CD4-positive, alpha-beta T cell treated with Interleukin-15 for 4 hours (primary cell): ENCODE measurements around the gene NEB.

Experiments used
- DNase-seq: peaks from one replicate; pipeline ENCODE4 v3.0.0-alpha.2; 2020; ENCODE audit warnings: low spot score

NEB gene

DNA sequence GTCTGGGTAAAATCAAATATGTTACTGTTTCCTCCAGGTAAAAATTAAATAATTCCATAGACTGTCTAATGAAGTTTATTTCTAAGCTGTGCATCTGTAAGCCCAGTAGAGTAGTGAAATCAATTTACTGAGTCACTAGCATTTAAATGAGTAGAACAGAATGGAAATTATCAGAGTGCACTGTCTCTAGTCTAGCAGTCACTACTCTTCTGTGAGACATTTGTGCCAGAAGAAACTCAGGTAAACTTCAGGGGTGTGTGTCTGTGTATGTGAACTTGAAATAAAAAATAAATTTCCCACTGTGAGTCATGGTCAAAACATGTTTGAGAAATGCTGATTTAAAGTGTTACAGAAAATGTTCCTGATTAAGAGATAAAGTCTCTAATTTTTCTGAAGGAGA is 178.2 kb downstream of the NEB start:
- DNase-seq = no peak

DNA sequence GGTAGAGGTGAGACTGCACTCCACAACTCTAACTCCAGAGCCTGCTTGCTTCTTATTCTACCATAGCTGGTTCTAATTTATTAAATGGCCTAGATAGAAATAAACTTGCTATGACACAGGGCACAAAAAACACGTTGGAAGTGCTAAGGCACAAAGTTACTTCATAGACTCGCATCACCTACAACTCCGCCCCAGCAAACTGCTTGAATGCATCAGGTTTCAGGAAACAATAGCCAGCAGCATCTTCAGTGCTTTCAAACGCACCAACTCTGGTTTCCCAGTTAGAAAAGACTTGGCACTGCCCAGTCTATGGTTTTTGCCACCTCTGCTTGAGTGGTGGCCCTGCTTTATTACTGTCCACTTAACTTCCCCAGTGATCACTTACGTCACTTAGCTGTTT is 182.0 kb downstream of the NEB start:
- DNase-seq = no peak

DNA sequence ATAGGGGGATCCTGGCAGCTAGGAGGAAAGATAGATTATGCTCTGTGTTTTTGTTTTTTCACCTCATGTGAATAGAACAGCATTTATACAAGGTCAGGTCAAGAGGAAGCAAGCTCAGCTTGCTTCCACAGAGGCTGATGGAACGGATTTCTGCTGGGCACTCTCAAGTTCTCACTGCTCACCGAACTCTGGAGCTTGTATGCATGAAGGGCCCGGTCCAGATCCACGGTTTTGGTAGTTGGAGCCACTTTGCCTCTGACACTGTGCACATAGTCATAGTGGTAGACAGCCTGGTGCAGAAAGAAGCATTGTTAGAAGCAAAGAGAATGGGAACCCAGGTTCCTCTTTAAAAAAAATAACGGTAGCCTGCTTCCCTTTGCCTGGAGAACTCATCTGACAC is 182.7 kb downstream of the NEB start:
- no peak for DNase-seq

DNA sequence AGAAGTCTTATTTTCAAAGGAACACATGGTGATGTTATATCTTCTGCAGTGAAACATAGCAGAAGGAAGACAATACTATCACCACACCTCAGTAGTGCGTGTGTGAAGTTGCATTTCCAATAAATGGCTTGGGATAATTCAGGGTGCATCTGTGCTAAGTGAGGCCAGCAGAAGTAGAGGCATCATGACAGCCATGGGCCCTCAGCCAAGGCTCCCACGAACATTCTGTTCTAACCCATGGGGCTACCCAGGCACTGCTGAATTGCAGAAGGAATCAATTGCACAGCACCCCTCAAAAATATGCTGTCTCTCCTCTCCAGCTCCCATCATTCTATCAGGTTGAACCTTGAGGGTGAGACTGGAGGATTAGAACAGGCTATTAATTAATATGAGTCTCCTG is 185.1 kb downstream of the NEB start:
- DNase-seq = no peak

DNA sequence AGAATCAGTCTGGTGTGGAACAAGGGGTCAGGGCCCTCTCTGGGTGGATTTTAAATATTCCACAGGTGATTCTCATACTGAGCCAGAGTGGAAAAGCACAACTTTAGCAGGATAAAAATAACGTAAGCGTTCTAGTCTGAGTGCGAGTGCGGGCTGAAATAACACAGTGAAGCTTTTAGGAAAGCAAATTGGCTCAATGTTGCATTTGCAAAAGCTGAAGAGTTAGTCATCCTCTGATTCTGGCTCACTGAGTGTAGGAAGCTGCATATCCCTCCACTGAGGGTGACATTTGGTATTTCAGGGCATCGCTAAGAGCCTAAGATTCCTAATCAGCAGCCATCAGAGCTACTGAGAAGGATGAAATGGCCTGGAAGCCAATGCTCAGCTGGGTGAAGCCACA is 189.8 kb downstream of the NEB start:
- no peak for DNase-seq

DNA sequence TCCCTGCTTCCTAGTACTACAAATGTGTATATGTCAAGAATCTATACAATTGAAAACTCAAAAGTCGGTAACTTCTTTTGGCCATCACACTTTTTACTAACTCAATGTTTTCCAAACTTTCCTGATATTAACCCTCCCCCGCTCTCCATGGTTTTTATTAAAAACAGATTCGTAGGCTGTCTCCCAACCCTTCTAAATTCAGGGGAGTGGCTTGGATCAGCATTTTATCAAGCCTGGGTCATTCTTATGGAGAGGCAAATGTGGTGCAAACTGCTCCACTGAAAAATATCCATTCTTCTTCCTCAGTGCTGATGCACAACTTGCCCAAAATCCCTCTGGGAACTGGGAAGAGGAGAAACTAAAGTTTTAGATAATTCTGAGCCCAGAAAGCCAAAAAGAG is 190.4 kb downstream of the NEB start:
- DNase-seq = no peak

DNA sequence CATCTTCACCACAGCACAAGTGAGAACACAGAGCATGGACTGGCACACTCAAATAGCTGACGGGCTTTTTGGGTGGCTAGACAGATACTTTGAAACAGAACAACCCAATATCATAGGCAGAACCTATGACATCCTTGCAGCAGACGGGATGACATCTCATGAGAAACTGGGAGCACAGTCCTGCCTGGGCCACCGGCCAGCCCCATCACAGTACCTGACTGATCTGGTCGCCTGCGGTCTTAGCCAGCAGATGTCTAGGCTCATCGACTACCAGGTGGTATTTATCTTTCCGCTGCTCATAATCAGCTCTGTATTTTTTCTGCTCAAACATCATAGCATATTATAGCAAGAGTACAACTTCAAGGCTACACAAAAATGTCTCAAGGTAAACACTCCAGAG is 200.3 kb downstream of the NEB start:
- no peak for DNase-seq

DNA sequence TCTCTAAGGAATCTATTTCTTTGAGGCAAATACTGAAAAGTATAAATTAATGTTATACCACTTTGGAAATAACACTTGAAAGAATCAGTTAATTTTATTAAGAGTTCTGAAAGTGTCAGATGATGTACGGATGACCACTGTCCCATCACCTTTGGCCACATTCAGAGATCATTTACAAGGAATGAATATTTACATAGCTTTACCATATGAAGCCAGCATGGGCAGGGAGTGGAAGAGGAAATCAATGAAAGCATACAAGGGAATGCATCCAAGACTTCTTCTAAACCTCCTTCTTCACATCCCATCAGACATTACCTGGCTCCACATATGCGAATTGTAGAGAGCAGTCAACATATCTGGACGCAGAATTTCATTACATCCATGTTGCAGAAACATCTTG is 201.1 kb downstream of the NEB start:
- DNase-seq = no peak

DNA sequence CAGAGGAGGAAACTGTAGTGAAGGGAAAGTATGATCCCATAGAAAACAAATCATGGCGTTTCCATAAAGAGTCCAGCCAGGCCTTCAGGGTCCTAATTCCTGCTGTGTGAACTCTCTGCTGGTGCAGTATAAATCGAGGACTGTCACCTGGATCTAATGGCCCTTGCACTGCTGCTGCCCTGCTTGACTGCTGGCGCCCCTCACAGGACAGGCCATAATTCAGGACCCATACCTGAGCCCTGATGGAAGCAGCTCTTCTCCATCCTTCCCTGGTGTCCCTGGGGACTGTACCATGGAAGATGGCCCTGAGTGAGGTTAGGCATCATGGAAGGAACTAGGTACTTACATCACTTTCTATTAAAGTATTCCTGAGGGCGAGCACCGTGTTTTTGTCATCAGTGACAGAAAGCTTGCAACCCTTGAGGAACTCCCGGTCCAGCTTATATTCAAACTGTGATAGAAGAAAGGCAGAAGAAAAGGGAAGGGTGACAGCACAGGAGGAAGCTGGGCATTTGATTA is 207.6 kb downstream of the NEB start:
- DNase-seq = no peak

DNA sequence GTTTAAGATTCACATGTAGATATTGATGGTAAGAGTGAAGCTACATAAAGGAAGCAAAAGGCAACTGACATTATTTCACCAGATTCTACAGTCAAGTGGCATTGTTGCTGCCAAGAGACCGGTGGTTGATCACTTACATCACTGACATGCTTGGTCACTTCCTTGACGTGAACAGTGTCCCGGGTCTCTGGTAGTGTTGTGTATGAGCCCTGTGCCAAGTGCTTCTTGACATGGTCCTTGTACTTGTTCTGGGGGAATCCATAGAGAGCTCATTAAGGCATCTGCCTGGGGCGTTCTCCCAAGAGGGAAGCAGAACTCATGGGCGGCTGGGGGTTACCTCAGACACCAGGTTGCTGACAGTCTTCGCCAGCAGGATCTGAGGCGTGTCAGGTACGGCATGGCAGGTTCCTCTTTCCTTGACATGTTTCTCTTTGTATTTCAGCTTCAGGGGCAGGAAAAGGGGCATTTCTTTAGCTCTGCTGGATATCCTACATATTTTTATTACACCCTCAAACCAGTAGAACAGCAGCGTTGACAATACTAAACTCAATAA is 208.4 kb downstream of the NEB start:
- no peak for DNase-seq

DNA sequence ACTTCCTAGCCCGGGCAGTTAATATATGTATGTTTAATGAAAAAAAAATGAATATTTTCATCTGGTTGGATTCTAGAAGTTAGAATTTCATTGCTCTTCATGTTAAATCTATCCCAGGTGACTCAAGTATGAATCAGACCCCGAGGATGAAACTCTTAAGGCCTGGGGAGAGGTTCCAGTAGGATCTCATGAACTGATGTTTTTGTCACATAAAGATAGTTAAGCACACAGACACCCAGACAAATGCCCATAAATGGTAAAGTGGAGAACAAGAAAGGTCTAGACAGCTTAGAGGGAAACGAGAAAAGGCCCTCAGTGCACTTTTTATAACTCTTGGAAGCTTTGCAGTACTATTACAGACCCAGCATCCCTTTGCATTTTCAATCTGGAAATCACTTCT is 210.4 kb downstream of the NEB start:
- no peak for DNase-seq

DNA sequence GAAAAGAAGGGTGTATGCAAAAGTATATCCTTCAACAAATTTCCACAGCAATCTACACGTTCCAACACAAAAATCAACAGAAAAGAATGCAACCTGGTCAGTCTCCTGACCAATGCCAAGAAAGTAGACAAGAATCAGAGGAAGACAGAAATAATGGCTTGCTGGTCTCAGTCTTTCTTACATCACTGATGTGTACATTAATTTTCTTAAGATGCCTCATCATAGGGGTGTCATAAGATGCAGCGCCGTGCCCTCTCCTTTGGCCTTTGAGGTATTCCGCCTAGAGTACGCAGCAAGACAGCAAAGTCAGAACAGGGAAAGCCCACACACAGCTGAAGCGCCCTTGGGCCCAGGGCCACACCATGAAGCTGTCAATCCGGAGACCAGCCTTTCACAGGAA is 211.7 kb downstream of the NEB start:
- no peak for DNase-seq

DNA sequence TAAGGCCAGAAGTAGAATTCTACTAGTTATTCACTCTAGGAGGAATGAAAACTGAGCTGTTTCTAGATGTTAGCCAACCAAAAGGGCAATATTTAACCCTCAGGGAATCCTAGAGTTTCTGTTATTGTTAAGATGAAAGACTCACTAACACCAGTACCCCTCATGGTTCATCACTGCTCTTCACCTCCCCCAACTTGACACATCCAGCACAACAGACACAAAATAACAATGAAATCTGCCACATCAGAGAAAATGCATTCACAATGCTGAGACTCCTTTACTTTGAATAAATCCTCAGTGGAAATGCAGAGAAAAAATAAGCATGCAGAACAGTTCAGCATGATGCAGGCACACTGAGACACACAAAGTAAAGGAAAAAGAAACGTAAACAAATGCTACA is 213.3 kb downstream of the NEB start:
- no peak for DNase-seq

DNA sequence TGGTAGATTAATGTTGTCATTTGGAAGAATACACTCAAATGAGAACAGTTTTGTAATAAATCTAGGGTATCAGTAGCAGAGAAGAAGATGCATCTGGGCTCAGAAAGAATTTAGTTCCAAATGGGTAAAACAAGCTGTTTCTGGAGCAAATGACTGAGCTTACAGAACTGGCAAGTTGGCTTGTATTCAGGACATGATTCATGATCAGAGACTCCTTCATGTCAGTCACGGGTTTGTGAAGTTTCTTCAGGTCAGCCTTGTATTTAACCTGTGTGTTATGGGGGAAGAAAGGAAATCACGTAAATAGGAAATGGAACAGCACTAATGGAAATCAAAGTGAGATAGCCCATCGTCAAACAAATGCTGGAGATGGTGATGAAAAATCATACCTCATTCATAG is 215.5 kb downstream of the NEB start:
- no peak for DNase-seq

DNA sequence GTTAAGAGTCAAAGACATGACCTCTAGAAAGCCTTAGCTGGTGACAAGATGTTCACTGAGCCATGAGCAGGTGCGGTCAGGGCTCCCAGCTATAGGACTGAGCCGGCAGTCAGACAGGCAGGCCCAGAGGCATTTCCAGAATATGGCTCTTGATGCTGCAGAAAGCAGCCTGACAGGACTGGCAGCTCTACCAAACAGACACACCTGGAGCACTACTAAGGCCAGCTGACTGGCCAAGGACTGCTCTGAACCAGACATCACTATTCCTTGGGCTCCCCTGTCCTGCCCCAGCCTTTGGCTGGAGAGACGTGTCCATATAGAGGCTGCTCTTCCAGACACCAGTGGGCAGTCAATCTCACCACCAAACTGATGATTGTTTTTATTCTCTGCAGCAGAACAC is 225.8 kb downstream of the NEB start:
- no peak for DNase-seq

DNA sequence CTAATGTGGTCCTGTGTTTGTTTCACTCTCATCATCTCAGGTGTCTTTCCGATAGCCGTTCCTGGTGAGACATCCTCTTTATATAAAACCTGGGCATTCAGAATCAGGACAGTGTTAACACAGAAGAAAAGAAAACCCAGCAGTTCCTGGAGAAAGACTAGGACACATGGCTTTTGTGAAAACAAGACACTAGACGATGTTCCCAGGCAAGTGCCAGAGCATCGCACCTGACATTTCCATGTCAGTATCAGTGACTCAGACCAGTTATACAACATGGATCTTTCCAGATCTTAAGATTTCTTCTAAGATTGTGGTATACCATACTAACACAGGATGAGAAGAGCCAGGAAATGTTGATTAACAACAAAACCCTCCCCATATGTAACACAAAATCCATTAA is 228.1 kb downstream of the NEB start:
- DNase-seq = no peak

DNA sequence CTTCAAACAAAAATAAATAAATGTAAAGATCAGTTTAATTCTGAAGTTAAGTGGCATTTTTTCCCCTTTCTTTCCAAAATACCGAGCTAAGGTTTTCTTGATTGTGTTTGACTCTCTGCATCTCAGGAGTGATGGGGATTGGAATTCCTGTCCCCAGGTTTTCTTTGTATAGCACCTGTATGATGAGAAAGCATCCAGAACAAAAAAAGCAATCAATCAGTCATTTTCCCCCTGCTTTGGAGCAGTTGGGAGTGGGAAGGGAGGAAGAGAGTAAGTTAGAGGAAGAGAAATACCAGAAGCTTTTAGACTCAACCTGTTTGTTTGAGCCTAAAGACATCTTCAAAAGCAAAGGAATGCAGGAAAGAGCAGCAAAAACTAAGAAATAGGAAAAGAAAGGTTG is 236.1 kb downstream of the NEB start:
- no peak for DNase-seq

DNA sequence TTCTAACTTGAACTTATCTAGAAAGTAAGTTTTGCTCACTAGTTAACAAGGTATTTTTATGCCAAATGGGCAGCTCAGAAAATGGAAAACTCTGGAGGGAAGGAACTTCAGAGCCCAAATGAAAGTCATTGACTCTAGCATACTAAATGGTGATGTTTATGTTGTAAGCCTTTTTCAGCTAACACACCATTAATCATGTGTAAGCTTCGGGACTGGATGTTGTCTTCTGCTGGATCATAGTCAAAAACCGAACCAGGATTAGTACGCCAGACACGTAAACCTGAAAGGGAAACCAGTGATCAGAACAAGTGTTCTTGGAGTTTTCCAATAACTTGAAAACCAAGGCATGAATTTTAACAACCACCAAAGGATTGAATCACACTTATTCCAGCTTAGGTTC is 242.8 kb downstream of the NEB start:
- DNase-seq = no peak

DNA sequence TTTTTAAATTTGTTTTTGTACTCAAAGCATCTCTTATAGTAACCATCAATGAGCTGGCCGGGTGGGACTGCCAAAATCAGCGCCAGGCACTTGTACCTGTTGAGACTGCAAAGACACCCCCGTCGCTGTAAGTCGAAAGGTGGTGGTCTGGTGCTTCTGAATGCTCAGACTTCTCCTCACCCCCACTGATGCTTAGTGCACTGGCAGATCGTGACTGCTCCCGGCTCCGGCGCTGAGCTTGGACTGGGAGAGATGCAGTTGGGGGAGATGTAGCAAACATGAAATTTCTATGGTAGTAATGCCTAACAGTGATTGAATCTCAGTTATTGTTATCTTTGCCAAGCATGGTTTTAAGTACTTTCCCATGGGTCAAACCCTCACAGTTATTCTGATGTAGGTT is 244.0 kb downstream of the NEB start:
- no peak for DNase-seq

DNA sequence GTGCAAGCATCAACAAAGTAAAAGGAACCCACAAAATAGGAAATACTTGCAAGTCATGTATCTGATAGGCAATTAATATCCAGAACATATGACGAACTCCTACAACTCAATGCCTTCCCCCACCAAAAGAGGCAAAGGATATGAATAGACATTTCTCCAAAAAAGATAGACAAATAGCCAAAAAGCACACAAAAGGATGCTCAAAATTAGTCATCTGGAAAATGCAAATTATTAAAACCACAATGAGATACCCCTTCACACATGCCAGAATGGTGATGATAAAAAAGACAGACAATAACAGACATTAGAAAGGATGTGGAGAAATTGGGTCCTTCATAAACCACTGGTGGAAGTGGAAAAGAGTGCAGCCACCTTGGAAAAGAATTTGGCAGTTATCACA is 248.2 kb downstream of the NEB start:
- DNase-seq = no peak

DNA sequence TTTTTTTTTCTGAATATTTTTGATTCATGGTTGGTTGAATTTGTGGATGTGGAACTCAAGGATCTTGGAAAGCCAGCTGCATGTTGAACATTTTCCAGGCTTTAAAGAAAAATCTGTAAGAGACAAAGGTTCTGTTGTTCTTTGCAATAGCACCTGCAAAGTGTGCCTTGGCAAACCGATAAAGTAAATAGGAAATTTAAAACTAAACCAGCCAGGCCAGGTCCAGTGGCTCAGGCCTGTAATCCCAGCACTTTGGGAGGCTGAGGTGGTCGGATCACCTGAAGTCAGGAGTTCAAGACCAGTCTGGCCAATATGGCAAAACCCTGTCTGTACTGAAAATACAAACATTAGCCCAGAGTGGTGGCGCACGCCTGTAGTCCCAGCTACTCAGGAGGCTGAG is 250.2 kb downstream of the NEB start:
- DNase-seq = no peak

DNA sequence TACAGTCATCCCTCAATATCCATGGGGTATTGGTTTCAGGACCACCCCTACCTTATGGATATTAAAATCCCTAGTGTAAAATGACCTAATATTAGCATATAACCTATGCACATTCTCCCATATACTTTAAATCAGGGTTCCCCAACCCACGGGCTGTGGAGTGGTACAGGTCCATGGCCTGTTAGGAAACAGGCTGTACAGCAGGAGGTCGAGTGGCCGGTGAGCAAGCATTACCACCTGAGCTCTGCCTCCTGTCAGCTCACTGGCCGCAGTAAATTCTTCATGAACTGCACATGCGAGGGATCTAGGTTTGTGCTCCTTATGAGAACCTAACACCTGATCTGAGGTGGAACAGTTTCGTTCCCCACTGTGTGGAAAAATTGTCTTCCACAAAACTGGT is 250.7 kb downstream of the NEB start:
- no peak for DNase-seq

DNA sequence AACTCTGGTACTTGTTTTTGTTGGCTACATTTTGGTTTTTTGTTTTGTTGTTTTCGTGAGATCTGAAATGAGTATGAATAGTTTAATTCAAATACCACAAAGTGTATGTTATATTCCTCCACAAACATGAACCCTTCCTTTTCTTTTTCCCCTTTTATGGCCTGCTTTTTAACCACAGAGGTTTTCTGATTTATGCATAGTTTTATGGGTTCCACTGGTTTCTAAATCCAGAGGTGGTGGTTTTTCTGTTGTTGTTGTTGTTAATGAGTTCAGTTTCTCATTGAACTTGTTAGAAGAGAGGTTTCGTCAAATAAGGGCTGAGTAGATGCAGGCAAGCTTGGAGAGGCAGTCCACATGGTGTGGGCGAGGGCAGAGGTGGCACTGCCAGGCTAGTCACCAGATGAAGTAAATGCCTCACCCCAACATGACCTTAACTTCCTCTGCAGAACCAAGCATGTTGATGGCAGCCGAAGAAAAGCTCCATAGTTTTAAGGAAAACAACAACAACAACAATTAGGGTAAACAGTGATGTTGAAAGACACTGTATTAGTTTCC is 252.0 kb downstream of the NEB start:
- no peak for DNase-seq

DNA sequence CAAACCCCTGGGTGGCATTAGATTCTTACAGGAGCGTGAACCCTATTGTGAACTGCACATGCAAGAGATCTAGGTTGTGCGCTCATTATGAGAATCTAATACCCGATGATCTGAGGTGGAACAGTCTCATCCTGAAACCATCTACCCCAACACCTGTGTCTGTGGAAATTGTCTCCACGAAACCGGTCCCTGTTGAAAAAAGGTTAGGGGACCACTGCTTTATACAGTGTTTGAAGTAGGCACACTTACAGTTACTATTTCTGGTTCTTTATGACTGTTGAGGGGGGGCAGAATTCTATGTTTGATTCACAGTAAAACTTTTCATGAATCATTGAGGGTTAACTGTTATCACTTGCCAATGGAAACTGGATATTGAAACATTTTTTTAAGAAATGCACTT is 252.5 kb downstream of the NEB start:
- no peak for DNase-seq

DNA sequence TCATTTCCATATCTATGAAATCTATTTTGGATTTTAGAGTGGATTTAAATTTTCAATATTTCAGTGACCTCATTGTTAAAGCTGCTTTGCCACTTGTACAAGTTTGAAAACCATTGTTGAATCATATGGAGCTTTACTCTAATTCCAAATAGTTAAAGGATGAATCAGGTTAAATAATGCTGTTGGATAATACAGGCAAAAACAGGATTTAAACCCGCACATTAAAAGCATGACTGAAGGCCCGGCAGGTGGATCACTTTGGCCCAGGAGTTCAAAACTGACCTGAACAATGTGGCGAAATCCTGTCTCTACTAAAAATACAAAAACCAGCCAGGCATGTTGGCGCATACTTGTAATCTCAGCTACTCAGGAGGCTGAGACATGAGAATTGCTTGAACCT is 256.3 kb downstream of the NEB start:
- no peak for DNase-seq
